ENCODE data around the gene SPON1.
"Not testable (repeated sequence)": the region's sequence is repeated elsewhere in the genome, so short reads cannot be mapped to it uniquely, and the experiment has no call there.

SPON1 gene

GRCh38 chr11:14090631-14091030 is 128.1 kb downstream of the SPON1 start:
- not testable (repeated sequence) for DNase-seq

GRCh38 chr11:14093065-14093464 is 130.5 kb downstream of the SPON1 start:
- no peak for DNase-seq

- no peak for DNase-seq
Observed at GRCh38 chr11:14094481-14095037, 132.0 kb downstream of the SPON1 start.

- DNase-seq = no peak
Observed at GRCh38 chr11:14095882-14096281, 133.4 kb downstream of the SPON1 start.

GRCh38 chr11:14096606-14097005 is 134.1 kb downstream of the SPON1 start:
- DNase-seq = no peak

GRCh38 chr11:14101388-14101787 is 138.9 kb downstream of the SPON1 start:
- no peak for DNase-seq

- no peak for DNase-seq
Observed at GRCh38 chr11:14102766-14103165, 140.2 kb downstream of the SPON1 start.

GRCh38 chr11:14105446-14105845 is 142.9 kb downstream of the SPON1 start:
- DNase-seq = no peak

- no peak for DNase-seq
Observed at GRCh38 chr11:14106303-14107049, 144.0 kb downstream of the SPON1 start.

GRCh38 chr11:14107050-14107430 is 144.5 kb downstream of the SPON1 start:
- no peak for DNase-seq

GRCh38 chr11:14109742-14110141 is 147.2 kb downstream of the SPON1 start:
- DNase-seq = no peak

GRCh38 chr11:14110629-14111028 is 148.1 kb downstream of the SPON1 start:
- DNase-seq = no peak

GRCh38 chr11:14111496-14111895 is 149.0 kb downstream of the SPON1 start:
- DNase-seq = no peak

GRCh38 chr11:14112721-14113120 is 150.2 kb downstream of the SPON1 start:
- no peak for DNase-seq

GRCh38 chr11:14114269-14114668 is 151.7 kb downstream of the SPON1 start:
- DNase-seq = no peak

GRCh38 chr11:14114786-14115185 is 152.3 kb downstream of the SPON1 start:
- no peak for DNase-seq

GRCh38 chr11:14117632-14118031 is 155.1 kb downstream of the SPON1 start:
- no peak for DNase-seq

- no peak for DNase-seq
Observed at GRCh38 chr11:14118072-14118471, 155.5 kb downstream of the SPON1 start.

GRCh38 chr11:14119357-14119756 is 156.8 kb downstream of the SPON1 start:
- DNase-seq = no peak

- no peak for DNase-seq
Observed at GRCh38 chr11:14124350-14124749, 161.8 kb downstream of the SPON1 start.

GRCh38 chr11:14124886-14125285 is 162.4 kb downstream of the SPON1 start:
- DNase-seq = no peak

- DNase-seq = no peak
Observed at GRCh38 chr11:14125529-14125928, 163.0 kb downstream of the SPON1 start.

GRCh38 chr11:14127679-14128078 is 165.2 kb downstream of the SPON1 start:
- DNase-seq = no peak

- DNase-seq = no peak
Observed at GRCh38 chr11:14132312-14132711, 169.8 kb downstream of the SPON1 start.

- DNase-seq = no peak
Observed at GRCh38 chr11:14133381-14133780, 170.9 kb downstream of the SPON1 start.

All from Kasumi-1 (cell line).